Stimulated activated CD4-positive, alpha-beta T cell treated with anti-CD3 and anti-CD28 coated beads, TNF-alpha, amount 100 ng/mL, for 4 hours (primary cell): ENCODE measurements around the gene YARS1.
A peak's percentile ranks its signal among the peaks of the same experiment; 100 is the strongest.

Source experiments
- DNase-seq, 3 experiments: peaks; one replicate each; pipeline ENCODE4 v3.0.0-alpha.2; 2020; ENCODE audit warnings: low read depth in 3 of 3

Gene YARS1

DNA sequence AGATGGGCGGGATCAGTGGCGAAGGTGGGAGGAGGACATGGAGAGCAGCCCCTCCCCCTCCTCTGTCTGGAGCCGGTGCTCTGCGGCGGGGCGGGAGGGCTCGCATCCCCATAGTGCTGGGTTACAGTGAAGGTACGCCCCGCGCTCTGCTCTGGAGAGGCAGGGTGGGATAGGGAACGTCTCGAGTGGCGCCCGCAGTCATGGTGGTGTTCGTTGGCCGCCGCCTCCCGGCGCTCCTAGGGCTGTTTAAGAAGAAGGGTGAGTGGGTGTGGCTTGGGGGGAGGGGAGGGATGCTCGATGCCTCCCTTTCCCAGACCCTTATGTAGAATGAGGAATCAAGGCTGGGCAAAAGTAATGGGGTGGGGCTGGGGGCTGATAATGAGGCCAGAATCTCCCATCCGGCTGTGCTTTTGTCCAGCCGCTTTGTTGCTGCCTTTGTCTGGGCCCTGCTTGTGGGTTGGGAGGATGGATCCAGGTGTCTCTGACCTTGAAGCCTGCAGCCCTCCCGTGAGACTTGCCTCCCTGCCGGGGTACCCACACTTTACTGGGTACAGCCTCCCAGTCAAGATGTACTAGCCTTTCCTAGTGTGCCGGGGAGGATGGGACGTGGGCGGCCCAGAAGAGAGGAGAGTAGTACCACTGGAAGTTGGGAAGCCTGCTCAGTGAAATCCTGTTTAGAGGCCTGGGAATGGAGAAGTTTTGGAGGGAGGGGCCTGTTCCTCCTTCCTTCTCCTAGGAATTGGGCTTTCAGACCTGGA is 51.4 kb downstream of the YARS1 start:
- DNase-seq: no peak

DNA sequence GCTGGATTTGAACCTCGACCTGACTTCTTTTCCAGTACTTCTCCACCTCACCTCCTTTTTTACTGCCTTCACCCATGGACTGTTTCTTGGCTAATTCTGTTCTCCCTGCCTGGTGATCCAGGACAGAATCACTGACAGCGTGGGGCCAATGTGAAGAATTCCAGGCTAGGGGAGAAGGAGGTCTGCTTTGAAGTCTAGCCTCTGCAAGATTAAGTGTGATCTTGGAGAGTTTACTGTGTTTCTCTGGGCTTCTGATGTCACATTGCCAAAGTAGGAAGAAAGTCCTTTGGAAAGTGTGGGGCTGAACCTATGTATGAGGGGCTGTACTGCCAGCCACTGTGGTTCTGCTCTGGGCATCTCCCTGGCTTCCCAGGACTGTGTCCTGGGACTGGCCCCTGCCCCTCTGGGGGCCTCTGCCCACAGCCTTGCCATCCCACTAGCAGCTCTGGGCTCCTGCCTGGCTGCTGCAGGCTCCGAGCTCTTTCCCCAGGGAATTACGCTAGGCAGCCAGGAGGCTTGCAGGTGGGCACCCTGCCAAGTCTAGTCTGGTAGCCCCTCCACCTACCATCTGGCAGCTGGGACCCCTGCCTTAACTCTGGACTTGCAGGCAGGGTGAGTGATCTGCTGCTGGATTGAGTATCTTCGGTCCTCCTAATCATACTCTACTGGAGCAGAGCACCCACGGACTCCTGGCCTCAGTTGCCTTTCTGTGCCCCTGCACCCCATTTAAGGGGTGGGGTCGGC is 52.2 kb downstream of the YARS1 start:
- DNase-seq: no peak

GRCh38 chr1:32763221-32763620 is 53.9 kb downstream of the YARS1 start:
- DNase-seq: no peak

DNA sequence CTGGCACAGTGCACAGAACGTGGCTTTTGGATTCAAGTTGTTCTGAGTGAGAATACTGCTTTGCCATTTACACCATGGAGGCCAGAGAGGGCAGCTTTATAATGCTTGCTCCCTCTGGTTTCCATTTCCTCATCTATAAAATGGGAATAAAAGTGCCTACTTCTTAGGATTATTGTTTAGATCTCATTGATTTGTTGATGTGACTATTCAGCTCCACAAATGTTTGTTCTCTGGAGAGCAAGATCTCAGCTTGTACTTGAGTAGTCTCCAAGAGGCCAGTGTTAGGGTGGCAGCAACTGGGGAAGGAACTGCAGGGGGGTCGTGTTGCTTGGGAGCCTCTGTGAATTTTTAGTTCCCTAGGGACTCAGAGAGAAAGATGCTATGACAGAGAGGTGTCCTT is 55.2 kb downstream of the YARS1 start:
- no peak for DNase-seq

GRCh38 chr1:32761253-32761877 is 55.8 kb downstream of the YARS1 start:
- no peak for DNase-seq

DNA sequence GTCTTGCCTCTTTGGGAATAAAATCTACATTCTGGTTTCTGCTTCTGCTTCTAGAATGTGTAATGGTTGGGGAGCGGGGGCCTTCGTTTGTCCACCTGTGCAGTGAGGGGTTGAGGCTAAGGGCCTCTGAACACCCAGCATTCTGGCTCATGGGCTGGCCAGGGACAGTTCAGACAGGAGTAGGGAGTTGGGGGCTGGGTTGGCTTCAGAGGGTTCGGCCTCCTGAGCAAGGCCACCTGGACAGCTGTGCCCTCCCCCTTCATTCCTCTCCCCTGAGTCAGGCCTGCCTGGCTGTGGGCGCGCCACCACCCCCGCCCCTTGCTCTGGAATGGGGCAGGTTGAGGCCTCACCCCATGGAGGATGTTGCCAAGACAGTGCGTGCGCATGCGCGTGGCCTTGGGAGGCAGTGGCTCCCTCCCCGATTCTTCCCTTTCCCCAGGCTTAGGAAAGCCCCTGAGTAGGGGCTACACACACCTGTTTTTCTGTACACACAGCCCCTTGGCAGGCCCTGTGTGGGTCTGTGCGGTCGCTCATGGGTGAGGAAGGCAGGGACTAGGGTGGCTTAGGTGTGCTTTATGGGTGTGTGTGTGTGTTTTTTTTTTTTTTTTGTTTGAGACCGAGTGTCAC is 57.0 kb downstream of the YARS1 start:
- no peak for DNase-seq

- DNase-seq: no peak
Observed at GRCh38 chr1:32759521-32759981, 57.6 kb downstream of the YARS1 start.

GRCh38 chr1:32758795-32759430 is 58.2 kb downstream of the YARS1 start:
- DNase-seq: no peak

- no peak for DNase-seq
Observed at GRCh38 chr1:32758177-32758794, 58.9 kb downstream of the YARS1 start.

GRCh38 chr1:32757213-32757895 is 59.8 kb downstream of the YARS1 start:
- DNase-seq: no peak

DNA sequence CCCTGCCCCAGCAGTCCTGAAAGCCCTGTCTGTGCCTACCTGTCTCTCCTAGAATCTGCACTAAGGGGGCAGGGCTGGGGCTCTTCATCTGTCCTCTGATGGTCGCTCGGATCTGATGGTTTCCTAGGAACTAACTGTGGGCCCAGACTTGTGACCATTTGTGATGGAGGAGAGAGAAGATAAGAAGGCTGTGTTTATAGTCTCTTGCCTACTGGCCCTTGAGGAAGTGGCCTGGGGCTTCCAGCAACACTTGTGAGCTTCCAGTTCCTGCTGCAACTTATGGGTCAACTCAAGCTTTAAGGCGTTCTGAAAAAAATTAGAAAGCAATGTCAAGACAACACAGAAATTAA is 61.4 kb downstream of the YARS1 start:
- no peak for DNase-seq

- no peak for DNase-seq
Observed at GRCh38 chr1:32755098-32755809, 61.9 kb downstream of the YARS1 start.

DNA sequence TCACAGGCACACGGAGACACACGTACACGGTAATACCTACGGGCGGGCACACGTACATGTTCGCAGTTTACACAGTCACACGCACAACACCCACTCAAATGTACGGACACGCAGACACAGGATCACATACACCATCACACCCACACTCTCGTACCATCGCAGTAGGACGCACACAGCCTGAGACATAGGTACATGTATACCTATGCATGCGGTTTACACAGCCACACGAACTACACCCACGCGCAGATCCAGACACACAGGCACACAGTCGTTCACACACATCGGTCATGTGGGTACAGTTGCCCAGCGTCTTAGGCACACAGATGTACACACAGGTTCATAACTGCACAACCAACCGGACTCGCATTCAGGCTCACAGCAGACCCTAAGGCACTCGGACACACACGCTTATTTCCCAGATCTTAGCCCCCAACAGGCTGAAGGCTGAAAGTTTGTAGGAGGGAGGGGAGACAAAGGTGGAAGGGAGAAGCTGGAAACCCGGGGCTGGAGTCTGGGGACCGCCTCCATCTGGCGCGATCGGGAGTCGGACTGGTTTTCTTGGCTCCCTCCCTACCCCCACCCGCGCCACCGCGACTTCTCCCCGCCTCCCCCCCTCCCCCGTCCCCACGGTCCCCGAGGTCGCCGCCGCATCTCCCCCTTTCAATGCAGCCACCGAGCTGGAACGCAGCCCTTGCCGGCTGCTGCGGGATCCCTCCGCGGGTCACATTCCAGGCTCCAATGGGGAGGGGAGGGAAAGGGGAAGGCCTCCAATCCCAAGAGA is 62.7 kb downstream of the YARS1 start:
- DNase-seq: peak in 2 of 3 experiments; percentile 26 to 47

GRCh38 chr1:32753532-32754316 is 63.4 kb downstream of the YARS1 start:
- peak; percentile 35 to 41 (median 41) for DNase-seq

DNA sequence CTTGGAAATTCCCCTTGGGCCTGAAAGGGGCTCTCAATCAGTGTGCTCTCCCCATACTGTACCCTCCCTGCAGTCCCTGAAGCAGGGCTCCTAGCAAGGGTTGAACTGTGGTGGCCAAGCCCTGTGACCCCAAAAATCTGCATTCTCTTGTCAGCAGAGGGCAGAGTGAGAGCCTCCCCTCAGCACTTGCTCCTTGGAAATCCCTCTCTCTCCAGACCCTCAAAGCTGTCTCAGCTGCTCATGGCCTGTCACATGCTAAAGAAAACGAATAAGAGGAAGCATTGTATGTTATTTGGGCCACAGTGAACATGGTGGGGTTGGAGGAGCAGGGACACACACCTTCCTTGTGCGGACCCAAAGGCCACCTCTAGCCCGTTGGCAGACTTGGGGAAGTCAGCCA is 67.4 kb downstream of the YARS1 start:
- no peak for DNase-seq

GRCh38 chr1:32749332-32749731 is 67.8 kb downstream of the YARS1 start:
- no peak for DNase-seq

- no peak for DNase-seq
Observed at GRCh38 chr1:32748926-32749325, 68.2 kb downstream of the YARS1 start.

DNA sequence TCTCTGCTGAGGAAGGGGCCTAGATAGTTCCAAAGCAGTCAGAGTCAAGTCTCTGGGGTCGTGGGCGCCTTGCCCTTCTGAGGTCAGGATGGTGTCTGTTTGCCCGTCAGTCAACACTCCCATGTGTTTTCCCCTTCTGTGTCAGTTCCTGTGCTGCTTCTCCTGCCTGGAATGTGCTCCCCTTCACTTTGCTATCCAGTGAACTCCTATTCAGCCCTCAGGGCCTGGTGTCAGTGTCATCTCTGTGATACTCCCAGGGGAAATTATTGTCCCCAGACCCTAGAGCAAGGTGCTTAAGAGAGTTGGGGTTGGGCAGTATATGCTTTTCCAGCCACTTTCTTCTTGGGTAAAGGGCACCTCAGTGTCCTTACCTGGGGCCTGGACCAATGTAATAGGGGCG is 68.8 kb downstream of the YARS1 start:
- DNase-seq: no peak

GRCh38 chr1:32746130-32746529 is 71.0 kb downstream of the YARS1 start:
- DNase-seq: no peak
